Measurements from ENCODE around the gene MPZL2. TPM values are rescaled to one million over a fixed set of nuclear protein-coding genes. Genes with fewer than 3 reads are reported as not detected.

Gene MPZL2
- total RNA-seq, 1 experiment from 2014 or later, result 1.8 TPM

- peaks cover 42% of the 10 kb centered on the region for H3K27me3 ChIP-seq (ENCODE audit: control insufficient read depth, insufficient read depth, low read length)
- intact Hi-C loops (cut with micrococcal nuclease; ENCODE audit: unreplicated experiment), result no loop called here
- no peaks in the 10 kb centered on the region for H3K36me3 ChIP-seq (ENCODE audit: control insufficient read depth, insufficient read depth, low read length)
- CTCF ChIA-PET, result no interaction called here
- POLR2A ChIA-PET, result no interaction called here
- ATAC-seq (no peak), DNase-seq (ENCODE audit: low read depth, low spot score) (no peak)
- H3K4me1 ChIP-seq (ENCODE audit: control insufficient read depth, insufficient read depth, low read length), result no peaks in the 10 kb centered on the region
- no TSS peak for BruUV-seq (replicated peaks)
- no peak overlapping the region for H3K27ac ChIP-seq (ENCODE audit: low read length)
- H3K9me3 ChIP-seq (ENCODE audit: control insufficient read depth, insufficient read depth, low read depth, low read length), result no peaks in the 10 kb centered on the region
- no peak overlapping the region for H3K4me3 ChIP-seq (ENCODE audit: low read depth in 2 of 2, low read length in 2 of 2)
- in situ Hi-C loops (cut with HindIII; ENCODE audit: low pct_unique_long_range_greater_than_20kb, low sequenced_read_pairs), result no loop called here
- TF ChIP-seq REST (IDR thresholded peaks at IDR 0.05; ENCODE audit: insufficient read depth in 1 of 2, low read depth in 2 of 2, low read length in 1 of 2), result no peak
- TF ChIP-seq TCF7L2 (IDR thresholded peaks at IDR 0.05; ENCODE audit: low read depth, low read length), result no peak
- TF ChIP-seq POLR2AphosphoS5 (IDR thresholded peaks at IDR 0.05; ENCODE audit: low read depth, low read length), result no peak
- no peak for TF ChIP-seq SIN3A (IDR thresholded peaks at IDR 0.05; ENCODE audit: borderline replicate concordance, insufficient read depth, low read depth, low read length)
- TF ChIP-seq, protein P1, sequence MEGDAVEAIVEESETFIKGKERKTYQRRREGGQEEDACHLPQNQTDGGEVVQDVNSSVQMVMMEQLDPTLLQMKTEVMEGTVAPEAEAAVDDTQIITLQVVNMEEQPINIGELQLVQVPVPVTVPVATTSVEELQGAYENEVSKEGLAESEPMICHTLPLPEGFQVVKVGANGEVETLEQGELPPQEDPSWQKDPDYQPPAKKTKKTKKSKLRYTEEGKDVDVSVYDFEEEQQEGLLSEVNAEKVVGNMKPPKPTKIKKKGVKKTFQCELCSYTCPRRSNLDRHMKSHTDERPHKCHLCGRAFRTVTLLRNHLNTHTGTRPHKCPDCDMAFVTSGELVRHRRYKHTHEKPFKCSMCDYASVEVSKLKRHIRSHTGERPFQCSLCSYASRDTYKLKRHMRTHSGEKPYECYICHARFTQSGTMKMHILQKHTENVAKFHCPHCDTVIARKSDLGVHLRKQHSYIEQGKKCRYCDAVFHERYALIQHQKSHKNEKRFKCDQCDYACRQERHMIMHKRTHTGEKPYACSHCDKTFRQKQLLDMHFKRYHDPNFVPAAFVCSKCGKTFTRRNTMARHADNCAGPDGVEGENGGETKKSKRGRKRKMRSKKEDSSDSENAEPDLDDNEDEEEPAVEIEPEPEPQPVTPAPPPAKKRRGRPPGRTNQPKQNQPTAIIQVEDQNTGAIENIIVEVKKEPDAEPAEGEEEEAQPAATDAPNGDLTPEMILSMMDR (IDR thresholded peaks at IDR 0.05), result no peak
Measured at GRCh38 chr11:118213201-118213600, 50.9 kb downstream of the MPZL2 start.

DNA sequence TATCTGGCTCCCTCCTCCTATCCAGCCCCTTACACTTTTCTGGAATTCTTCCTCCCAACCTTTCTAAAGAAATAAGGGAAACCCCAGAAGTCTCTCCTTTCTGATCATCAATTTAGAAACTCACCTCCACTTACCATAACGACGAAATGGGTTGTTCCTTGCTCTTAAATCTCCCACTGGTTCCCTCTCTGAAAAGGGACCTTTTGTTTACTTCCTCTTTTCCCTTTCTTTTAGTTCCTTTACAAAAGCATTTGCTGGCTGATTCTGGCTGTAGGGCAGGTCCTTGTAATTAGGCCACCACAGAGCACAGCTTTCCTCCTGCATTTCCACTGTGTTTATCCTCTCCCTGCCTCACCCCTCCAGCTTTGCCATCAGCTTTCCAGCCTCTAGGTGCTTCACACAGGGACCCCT lies 51.3 kb downstream of the MPZL2 start:
- no TSS peak for BruUV-seq (replicated peaks)
- POLR2A ChIA-PET, result no interaction called here
- no peaks in the 10 kb centered on the region for H3K4me1 ChIP-seq (ENCODE audit: control insufficient read depth, insufficient read depth, low read length)

More for the DNA sequence above, 51.3 kb downstream of the MPZL2 start:
- intact Hi-C loops (cut with micrococcal nuclease; ENCODE audit: unreplicated experiment), result no loop called here
- Histone ChIP-seq H3K36me3 (ENCODE audit: control insufficient read depth, insufficient read depth, low read length) (no peaks in the 10 kb centered on the region), H3K27me3 (ENCODE audit: control insufficient read depth, insufficient read depth, low read length) (peaks cover 45% of the 10 kb centered on the region), H3K4me3 (ENCODE audit: low read depth in 2 of 2, low read length in 2 of 2) (no peak overlapping the region), H3K9me3 (ENCODE audit: control insufficient read depth, insufficient read depth, low read depth, low read length) (no peaks in the 10 kb centered on the region), H3K27ac (ENCODE audit: low read length) (no peak overlapping the region)
- no peak for DNase-seq (ENCODE audit: low read depth, low spot score)
- TF ChIP-seq TCF7L2 (IDR thresholded peaks at IDR 0.05; ENCODE audit: low read depth, low read length) (no peak), SIN3A (IDR thresholded peaks at IDR 0.05; ENCODE audit: borderline replicate concordance, insufficient read depth, low read depth, low read length) (no peak), REST (IDR thresholded peaks at IDR 0.05; ENCODE audit: insufficient read depth in 1 of 2, low read depth in 2 of 2, low read length in 1 of 2) (no peak), POLR2AphosphoS5 (IDR thresholded peaks at IDR 0.05; ENCODE audit: low read depth, low read length) (no peak)
- TF ChIP-seq, protein P1 (IDR thresholded peaks at IDR 0.05), result no peak
- ATAC-seq, result no peak
- CTCF ChIA-PET, result no interaction called here
- in situ Hi-C loops (cut with HindIII; ENCODE audit: low pct_unique_long_range_greater_than_20kb, low sequenced_read_pairs), result no loop called here

Measured in Panc1 (cell line).